Caki2 (cell line): ENCODE data around the gene FBLIM1. TPM values are rescaled to one million over a fixed set of nuclear protein-coding genes. Genes with fewer than 3 reads are reported as not detected.

Source experiments
- DNase-seq: peaks from one replicate; pipeline ENCODE4 v3.0.0-alpha.2; 2015; ENCODE audit warnings: low read depth
- in situ Hi-C: cut with HindIII; loops from 2 replicates; pipeline ENCODE4 v1.10.0; 2016; ENCODE audit warnings: low sequenced_read_pairs, low pct_unique_long_range_greater_than_20kb, mixed read lengths
- total RNA-seq: library from RNA; depleted of rRNA; stranded (reverse); fragments of >200 nt; shearing (Covaris generic); gene quantifications from 2 replicates; pipeline ENCODE4 v1.2.3, GENCODE V29; 2014; ENCODE audit warnings: low replicate concordance

The FBLIM1 gene
- total RNA-seq, 1 experiment from 2014 or later = 9.3 TPM

DNA sequence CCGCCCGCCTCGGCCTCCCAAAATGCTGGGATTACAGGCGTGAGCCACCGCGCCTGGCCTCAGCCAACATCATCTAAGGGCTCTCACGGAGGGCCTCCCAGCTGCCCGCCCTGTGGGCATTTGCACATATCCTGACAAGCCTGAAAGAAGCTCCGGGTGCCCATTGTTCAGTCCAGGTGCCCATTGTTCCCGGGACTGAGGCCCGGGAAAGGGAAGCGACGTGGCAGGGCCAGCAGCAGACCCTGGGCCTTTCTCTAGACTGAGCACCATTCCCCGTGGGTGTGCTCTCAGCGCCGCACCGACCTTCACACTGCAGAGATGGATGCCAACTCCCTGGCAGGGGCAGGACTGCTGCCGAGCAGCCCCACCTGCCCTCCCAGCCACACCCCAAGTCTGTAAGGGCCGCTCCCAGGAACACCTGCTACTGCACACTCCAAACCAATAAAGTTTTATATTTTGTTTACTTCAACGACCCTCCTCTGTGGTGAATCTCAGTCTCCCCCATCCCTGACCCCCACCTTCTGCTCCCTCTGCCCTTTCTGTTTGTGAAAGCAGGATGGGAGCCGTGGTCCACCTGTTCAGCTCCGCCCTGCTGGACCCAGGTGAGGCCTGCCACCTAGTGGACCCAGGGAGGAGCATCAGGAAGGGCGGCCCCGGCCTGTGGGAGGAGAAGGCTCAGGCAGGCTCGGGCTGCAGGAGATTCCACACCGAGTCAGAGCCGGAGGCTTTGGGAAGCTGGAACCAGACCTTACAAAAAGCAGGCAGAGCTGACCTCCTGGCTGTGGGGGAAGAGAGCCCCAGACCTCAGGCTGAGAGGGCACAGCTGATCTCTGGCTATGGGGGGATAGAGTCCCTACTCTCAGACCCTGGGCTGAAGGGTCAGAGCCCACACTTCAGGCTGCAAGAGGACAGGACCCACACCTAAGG is 17.4 kb upstream of the FBLIM1 start:
- DNase-seq = peak; percentile 61
- in situ Hi-C loops = no loop called here

DNA sequence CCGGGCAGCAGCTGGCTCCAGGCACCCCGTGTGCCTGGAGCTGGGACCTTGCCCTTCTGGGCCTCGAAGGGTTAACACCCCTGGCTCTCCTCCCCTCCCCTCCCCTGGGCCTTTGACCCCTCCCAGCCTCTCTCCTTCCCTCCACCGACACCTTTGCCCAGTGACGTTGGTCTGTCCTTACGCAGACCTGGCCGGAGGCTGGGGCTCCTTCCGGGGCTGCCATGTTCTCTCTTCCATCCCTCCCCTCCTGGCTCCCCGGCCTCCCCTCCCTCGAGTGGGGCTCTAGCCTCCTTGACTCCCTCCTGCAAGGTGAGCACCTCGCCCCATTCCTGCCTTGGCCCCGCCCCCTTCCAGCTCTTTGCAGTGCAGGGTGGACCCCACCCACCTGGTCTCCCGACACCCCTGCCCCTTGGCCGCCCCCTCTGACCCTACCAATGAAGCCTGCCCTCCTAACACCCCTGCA is 16.2 kb upstream of the FBLIM1 start, which contains the start of gene TMEM82:
Gene TMEM82 (plus strand): TSS at position 161 of the 463 bp plus-strand sequence. CDS start 61 bp downstream, at position 222.
- in situ Hi-C loops = no loop called here
- no peak for DNase-seq

DNA sequence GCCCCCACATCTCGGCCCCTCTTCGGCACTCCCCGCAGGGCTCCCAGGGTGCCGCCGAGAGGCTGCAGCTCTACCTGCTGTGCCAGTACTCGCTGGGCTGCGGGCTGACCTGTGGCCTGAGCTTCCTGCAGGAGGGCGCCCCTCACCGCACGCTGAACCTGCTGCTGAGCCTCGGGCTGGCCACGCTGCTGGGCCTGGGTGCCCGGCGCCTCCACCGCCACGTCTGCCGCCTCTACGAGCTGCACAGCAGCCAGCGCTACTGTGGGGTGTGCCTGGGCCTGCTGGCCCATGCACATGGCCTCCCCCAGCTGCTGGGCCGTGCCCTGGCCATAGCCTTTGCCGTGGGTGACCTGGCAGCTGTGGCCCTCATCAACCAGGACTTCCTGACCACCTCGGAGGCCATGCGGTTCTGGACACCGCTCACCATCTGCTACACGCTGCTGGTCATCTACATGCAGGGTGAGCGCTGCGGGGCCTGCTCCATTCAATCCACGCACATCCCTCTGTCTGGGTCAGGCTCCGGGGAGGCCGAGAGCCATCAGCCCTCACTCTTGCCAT is 14.4 kb upstream of the FBLIM1 start:
- no peak for DNase-seq
- in situ Hi-C loops = no loop called here

DNA sequence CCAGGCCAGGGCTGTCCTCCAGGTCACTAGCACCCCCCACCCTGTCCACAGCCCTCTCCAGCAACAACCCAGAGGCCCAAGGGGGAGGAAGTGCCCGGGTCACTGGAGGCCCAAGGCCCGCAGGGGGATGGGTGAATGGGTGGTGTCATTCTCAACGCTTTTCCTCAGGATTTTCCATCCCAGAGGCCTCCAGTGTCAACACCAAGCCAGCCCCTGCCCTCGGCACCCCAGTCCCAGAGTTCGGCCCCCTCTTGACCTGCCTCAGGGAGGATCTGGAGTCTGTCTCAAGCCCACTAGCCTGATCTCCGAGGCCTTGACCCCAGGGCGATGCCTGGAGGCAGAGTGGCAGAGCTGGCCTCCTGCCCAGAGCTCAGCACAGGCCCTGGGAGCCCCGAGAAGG is 11.2 kb upstream of the FBLIM1 start:
- in situ Hi-C loops = no loop called here
- no peak for DNase-seq

DNA sequence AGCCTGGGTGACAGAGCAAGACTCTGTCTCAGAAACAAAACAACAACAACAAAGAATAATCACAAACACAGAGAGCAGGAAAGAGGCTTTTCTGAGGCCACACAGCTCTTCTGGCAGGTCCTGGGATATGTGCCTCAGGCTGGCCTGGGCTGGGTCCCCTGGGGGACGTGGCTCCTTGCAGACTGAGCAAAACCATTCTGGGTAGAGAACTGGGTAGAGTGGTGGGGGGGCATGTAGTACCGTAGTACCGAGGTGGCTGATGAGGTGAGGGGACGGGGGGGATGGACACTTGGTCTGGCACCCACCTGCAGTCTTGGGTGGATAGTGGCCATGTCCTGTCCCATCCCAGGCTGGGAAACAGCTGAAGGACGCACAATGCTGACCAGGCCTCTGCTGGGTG is 10.3 kb upstream of the FBLIM1 start:
- in situ Hi-C loops = no loop called here
- DNase-seq = no peak

DNA sequence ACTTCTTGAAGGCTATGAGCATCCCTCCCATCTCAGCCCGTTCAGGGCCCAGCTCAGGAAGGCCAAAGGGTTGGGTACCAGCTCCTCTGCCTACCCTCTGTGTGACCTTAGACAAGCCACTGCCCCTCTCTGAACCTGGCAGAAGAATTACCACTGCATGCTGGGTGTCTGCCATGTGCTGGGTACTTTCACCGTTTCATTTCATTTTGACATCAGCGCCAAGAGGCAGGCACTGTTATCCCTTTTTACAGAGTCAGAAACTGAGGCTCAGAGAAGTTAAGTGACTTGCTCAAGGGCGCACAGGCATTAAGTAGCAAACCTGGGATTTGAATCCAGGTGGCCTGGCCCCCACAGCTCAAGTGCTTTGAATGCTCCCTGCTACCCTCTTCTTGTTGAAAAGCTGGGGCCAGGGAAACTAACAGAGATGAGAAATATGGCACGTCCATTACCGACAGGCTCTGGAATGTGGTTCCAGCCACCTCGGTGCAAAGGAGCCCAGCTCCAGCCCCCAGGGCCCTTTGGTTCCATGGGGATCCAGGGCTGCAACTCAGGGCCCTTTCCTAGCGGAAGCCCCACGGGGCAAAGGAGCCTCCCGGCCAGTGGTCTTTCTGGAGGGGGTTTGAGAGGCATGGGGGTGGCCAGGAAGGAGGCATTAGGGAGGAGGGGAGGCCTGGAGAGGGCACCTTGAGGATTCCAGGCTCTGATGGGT is 9.8 kb upstream of the FBLIM1 start:
- in situ Hi-C loops = no loop called here
- DNase-seq = no peak

DNA sequence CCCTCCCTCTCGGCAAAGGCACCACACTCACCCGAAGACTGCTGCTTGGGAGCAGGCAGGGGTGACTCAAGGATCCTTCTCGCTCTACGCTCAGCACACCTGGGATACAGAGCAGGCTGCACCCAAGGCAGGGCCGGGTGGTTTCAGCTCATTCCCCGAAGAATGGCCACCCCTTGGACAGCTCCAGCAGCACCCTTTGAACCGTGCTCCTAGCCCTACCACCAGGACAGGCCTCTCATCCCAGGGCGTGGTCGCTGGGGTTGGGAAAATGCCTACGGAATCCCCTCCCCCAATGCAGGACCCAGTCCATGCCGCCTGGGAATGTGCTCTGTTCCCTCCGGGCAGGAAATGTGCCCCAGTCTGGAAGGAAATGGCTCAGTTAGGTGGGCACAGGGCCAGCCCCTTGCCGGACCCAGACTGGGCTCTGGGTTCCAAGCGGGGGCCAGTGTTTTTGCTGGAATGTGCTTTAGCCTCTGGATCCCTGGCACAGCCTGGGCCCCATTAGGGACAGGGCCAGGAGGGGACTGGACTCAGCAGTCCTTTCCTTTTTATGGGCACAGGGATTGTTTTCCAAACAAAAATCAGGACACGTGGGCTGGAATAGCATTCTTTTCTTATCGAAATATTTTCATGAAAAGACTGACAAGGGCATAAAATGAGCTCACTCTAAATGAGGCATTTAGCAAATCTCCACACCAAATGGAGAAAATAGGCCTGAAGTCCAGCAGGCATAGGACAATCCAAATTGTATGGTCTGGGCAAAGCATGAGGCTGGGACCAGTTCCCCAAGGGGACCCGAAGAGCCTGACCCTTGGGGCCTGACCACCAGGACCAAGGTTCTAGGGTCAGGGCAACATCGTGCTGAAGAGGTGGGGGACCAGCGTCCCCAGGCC is 8.9 kb upstream of the FBLIM1 start:
- in situ Hi-C loops = no loop called here
- no peak for DNase-seq

DNA sequence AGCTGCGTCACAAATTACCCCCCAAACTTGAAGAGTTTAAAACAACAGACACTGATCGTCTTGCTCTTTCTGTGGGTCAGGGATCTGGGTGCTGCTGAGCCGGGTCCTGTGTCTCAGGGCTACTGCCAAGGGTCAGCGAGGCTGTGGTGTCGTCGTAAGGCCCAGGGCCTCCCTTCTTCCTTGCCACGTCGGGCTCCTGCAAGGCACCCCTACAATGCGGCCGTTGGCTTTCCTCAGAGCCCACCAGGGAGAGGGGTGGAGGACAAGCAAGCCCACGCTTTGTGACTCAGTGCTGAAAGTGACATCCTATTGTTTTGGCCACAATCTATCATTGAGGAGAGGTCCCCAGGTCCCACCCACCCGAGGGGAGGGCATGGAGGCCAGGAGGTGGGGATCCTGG is 7.7 kb upstream of the FBLIM1 start:
- no peak for DNase-seq
- in situ Hi-C loops = no loop called here

DNA sequence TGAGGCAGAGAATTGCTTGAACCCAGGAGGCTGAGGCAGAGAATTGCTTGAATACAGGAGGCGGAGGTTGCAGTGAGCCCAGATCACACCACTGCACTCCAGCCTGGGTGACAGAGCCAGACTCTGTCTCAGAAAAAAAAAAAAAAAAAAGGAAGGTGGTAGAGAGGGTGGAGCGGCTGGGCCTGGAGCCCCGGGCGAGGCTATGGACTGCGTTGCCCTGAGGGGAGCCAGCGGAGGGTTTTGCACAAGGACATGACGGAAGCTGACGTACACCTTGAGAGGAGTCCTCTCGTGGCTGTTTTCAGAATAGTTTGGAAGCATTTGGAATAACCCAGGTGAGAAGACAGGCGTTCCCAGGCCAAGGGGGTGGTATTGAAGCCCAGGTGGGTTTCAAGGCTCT is 6.9 kb upstream of the FBLIM1 start:
- DNase-seq = no peak
- in situ Hi-C loops = no loop called here

DNA sequence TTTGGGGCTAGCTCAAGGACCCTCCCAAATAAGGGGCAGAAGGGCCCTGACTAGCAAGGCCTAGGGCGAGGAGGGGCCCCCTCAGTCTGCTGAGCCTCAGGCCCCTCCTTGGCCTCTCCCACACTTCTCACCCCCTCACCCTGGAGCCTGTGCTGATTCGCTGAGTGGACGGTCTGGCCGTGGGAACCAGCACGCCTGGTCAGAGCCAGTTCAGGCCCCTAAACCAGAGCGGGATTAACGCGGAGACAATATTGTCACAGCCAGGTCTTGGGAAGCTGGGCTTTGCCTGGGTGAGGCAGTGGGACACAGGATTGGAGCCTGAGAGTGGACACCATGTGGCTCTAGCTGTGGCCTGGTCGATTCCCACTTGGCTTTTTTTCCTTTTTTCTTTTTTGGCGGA is 4.8 kb upstream of the FBLIM1 start:
- DNase-seq = no peak
- in situ Hi-C loops = no loop called here

DNA sequence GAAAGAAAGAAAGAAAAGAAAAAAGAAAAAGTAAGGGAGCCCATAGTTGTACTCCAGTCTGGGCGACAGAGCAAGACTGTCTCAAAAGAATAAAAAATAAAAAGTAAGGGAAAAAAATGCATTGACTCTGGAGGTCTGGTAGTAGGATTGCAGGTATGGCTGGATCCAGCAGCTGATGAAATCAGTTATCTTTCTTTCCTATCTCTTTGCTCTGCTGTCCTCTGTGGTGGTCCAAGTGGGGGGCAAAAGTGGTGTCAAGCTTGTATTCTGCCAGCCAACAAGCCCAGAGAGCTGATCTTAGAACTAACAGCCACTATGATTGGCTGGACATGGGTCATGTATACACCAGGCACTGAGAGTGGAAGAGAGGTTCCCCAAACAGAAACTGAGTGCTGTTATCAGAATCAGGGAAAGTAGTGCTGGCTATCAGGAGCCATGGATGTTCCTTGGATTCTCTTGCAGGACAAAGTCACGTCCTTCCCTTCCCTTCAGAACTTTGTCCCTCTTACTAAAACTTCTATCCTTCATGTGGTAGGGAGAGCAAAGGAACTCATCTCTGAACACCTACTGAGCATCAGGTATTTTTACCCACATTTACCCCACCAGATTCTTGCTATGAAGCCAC is 3.5 kb upstream of the FBLIM1 start:
- DNase-seq = no peak
- in situ Hi-C loops = no loop called here

DNA sequence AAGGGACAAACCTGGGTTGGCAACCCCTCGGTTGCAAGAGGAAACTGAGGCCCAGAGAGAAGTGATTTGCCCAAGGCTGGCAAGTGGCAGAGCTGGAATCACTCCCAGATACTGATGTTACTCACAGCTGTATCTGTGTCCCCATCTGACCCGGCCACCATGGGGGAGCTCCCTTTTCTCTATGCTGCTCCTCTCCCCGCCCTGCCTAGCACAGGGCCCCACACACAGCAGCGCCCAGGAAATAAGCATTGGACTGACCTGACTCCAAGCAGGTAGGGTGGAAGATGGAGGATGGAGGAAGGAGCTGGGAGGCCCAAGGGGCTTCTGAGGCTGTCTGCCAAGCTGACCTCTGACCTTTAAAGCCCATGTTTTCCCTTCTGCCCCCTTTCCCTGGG is 3.0 kb upstream of the FBLIM1 start:
- in situ Hi-C loops = no loop called here
- no peak for DNase-seq

DNA sequence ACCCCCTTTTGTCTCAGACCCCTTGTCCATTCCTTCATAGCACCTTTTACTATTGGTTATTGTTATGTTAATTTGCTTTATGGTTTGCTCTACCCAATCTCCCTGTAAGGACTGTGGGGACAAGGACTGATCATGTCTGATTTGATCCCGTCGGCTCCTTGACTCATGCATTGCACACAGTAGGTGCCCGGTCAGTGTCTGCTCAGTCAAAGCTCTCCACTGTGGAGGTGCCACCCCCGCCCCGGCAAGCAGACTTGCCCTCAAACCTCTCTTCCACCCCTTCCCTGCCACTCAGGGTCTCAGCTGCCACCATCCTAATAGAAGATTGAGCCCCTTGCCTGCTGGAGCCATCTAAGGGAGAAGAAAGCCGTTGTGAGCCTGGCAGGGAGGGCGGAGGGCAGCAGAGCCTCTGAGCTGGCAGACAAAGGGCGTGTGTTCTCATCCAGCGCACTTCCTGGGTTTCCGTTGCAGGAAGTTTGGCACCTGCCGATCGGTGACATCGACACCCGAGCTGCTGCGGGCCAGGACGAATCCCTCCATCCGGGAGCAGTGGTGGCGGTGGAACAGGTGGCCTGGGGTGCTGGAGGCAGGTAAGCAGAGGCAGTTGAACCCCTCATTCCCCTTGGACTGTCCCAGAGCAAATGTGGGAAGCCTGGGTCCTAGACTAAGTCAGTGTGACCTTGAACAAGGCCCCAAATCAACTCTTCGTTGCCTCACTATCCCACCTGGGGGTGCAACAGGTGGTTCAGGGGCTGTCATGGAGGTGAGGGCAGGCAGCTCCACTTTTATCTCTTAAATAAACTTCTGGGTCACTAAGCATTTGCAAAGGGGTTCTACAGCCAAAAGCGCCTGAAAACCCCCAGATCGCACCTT is 2.2 kb upstream of the FBLIM1 start:
- in situ Hi-C loops = no loop called here
- DNase-seq = no peak

DNA sequence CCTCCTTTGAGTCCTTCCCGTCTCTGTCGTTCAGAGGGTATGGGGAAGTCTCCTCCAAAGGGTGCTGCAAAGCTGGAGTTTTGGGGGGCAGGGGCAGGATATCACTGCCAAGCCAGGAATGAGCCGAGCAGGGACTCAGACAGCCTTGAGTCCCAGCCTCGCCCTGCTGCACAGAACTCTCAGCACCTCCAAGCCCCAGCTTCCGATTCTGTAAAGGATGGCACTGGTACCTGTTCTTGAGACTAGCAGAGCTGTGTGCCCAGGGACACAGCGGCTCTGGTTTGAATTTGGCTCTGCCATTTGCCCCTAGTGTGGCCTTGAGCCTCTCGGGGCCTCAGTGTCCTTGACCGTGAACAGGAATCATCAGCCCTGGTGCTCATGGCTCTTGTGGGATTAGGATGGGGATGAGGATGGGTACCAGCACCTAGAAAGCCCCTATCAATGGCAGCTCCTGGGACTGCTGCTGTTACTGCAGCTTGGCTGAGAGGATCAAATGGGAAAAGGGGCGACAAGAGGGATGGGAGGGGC is 1.5 kb upstream of the FBLIM1 start:
- in situ Hi-C loops = no loop called here
- DNase-seq = no peak

DNA sequence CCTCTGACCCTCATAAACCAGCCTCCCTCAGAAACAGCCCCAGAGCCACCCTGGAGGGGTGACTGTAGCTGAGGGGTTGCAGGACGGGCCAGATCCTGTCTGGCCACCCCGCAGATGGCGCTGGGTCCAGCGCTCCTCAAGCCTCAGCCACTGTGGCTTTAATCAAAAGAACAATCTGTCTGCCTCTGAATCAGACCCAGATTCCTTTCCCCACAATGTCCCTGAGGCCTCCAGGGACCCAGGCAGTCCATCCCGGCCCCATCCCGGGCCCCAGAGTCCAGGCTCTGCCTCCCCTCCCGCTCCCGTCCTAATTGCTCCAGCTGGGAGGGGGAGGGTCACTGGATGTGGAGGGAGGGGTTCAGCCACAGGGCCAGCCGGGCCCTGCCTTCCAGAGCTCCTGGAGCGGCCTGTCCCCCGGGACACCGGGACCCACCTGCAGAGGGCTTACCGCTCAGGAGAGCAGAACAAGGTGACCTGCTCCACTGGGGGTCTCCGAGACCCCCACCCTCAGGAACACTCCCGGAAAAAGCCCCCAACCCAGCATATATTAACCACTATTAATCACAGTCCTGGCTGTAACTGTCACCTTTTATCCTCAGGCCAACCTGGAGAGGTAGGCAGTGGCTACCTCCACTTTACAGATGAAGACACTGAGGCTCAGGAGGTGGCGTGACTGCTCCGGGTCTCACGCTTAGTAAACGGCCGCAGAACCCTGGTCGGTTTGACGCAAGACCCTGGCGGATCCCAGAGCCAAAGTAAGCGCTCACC is 836 bp upstream of the FBLIM1 start:
- in situ Hi-C loops = no loop called here
- no peak for DNase-seq
